ENCODE data around the gene DENND4C.

DNA sequence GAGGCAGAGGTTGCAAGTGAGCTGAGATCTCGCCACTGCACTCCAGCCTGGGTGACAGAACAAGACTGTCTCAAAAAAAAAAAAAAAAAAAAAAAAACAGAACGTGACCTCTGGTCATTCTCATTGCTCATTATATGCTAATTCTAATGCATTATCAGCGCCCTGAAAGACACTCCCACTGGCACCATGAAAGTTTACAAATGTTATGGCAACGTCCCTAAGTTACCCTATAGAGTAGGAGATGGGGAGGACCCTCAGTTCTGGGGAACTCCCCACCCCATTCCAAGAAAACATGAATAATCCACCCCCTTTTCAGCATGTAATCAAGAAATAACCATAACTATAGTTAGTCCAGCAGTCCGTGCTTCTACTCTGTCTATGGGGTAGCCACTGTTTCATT lies 48.9 kb upstream of the DENND4C start:
- TF ChIP-seq, protein P1, sequence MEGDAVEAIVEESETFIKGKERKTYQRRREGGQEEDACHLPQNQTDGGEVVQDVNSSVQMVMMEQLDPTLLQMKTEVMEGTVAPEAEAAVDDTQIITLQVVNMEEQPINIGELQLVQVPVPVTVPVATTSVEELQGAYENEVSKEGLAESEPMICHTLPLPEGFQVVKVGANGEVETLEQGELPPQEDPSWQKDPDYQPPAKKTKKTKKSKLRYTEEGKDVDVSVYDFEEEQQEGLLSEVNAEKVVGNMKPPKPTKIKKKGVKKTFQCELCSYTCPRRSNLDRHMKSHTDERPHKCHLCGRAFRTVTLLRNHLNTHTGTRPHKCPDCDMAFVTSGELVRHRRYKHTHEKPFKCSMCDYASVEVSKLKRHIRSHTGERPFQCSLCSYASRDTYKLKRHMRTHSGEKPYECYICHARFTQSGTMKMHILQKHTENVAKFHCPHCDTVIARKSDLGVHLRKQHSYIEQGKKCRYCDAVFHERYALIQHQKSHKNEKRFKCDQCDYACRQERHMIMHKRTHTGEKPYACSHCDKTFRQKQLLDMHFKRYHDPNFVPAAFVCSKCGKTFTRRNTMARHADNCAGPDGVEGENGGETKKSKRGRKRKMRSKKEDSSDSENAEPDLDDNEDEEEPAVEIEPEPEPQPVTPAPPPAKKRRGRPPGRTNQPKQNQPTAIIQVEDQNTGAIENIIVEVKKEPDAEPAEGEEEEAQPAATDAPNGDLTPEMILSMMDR (IDR thresholded peaks at IDR 0.05 in 8 of 11, conservative IDR thresholded peaks at IDR 0.05 in 3 of 11): no peak
- TF ChIP-seq POLR2AphosphoS5 (IDR thresholded peaks at IDR 0.05) (no peak), POLR2A (IDR thresholded peaks at IDR 0.05) (no peak)
